DOHH2 (cell line): ENCODE results near the gene GUCY1A2.
"Not testable (repeated sequence)": the region's sequence is repeated elsewhere in the genome, so short reads cannot be mapped to it uniquely, and the experiment has no call there.

Experiments used
- CTCF ChIP-seq: fragments of 200-600 bp; sonication (generic); IDR thresholded peaks from one replicate; pipeline ENCODE4 v1.5.1; 2014; ENCODE audit warnings: antibody characterized with exemption, mild to moderate bottlenecking, low read depth, low read length; ENCODE audit not compliant: poor library complexity, severe bottlenecking
- EZH2phosphoT487 ChIP-seq: fragments of 200-600 bp; sonication (generic); IDR thresholded peaks from 2 replicates; pipeline ENCODE4 v1.6.1; 2017; ENCODE audit warnings: borderline replicate concordance, mild to moderate bottlenecking, antibody characterized with exemption, low read length, moderate library complexity, mixed read lengths

DNA sequence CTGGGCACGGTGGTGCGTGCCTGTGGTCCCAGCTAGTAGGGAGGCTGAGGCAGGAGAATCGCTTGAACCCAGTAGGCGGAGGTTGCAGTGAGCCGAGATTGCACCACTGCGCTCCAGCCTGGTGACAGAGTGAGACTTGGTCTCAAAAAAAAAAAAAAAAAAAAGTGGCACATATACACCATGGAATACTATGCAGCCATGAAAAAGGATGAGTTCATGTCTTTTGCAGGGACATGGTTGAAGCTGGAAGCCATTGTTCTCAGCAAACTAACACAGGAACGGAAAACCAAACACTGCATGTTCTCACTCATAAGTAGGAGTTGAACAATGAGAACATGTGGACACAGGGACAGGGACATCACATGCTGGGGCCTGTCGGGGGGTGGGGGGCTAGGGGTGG lies 241.0 kb downstream of the GUCY1A2 start:
- not testable (repeated sequence) for TF ChIP-seq EZH2phosphoT487, CTCF
